IMR-90 (cell line): ENCODE data around the gene LARP4B. TPM values are rescaled to one million over a fixed set of nuclear protein-coding genes. Genes with fewer than 3 reads are reported as not detected.

Experiments
- ATAC-seq: fragments of 200-7000 bp; cut with Tn5 transposase; 2 replicates; pipeline ENCODE4 v1.9.1; 2020; ENCODE audit warnings: low read depth, mild to moderate bottlenecking, moderate library complexity
- BruUV-seq: library from RNA; stranded (reverse); fragments of 400-500 nt; replicated peaks from 2 replicates; lab custom pipeline; 2021; lab: Mats Ljungman, UMichigan
- CTCF ChIA-PET: fragments of 300-600 bp; formaldehyde crosslinking; extraction: SDS; loops from one replicate; lab custom pipeline; 2021; ENCODE audit warnings: antibody characterized with exemption; lab: Yijun Ruan, JAX
- POLR2A ChIA-PET: fragments of 300-600 bp; sonication (Branson Sonifier 250); formaldehyde crosslinking; loops from one replicate; lab custom pipeline; 2022; ENCODE audit warnings: antibody characterized with exemption; ENCODE audit not compliant: unreplicated experiment; lab: Charles Lee
- DNase-seq: peaks from one replicate; pipeline ENCODE4 v3.0.0; 2013
- H2AFZ ChIP-seq: replicated peaks from 2 replicates; pipeline ENCODE3; 2013; ENCODE audit warnings: low read length, mild to moderate bottlenecking; ENCODE audit not compliant: poor library complexity
- H2AK5ac ChIP-seq: 2 replicates; pipeline ENCODE4 v1.6.1; 2013; ENCODE audit warnings: low read depth, low read length, inconsistent platforms
- H2AK9ac ChIP-seq: replicated peaks from 2 replicates; pipeline ENCODE3; 2013; ENCODE audit warnings: mild to moderate bottlenecking, low read depth, low read length, moderate library complexity; ENCODE audit not compliant: poor library complexity
- H2BK120ac ChIP-seq: 2 replicates; pipeline ENCODE4 v1.6.1; 2013; ENCODE audit warnings: low read depth, low read length, inconsistent platforms
- H2BK15ac ChIP-seq: 3 replicates; pipeline ENCODE4 v1.6.1; 2013; ENCODE audit warnings: low read depth, low read length, inconsistent platforms
- H2BK20ac ChIP-seq: 2 replicates; pipeline ENCODE4 v1.6.1; 2013; ENCODE audit warnings: low read depth, mild to moderate bottlenecking, inconsistent platforms, low read length, moderate library complexity
- H2BK5ac ChIP-seq: 2 replicates; pipeline ENCODE4 v1.6.1; 2013; ENCODE audit warnings: mild to moderate bottlenecking, low read depth, low read length, inconsistent platforms; ENCODE audit not compliant: poor library complexity, severe bottlenecking
- H3K14ac ChIP-seq: replicated peaks from 2 replicates; pipeline ENCODE4 v1.6.1; 2013; ENCODE audit warnings: low read depth, low read length, inconsistent platforms
- H3K18ac ChIP-seq: 2 replicates; pipeline ENCODE4 v1.6.1; 2013; ENCODE audit warnings: low read depth, low read length, control low read depth
- H3K23ac ChIP-seq: 2 replicates; pipeline ENCODE4 v1.6.1; 2013; ENCODE audit warnings: low read depth, low read length, inconsistent platforms
- H3K27ac ChIP-seq: 2 replicates; pipeline ENCODE4 v1.5.1; 2013; ENCODE audit warnings: mild to moderate bottlenecking, control low read depth, low read length; ENCODE audit not compliant: insufficient read depth
- H3K27me3 ChIP-seq: 2 replicates; pipeline ENCODE4 v1.6.1; 2013; ENCODE audit warnings: low read length; ENCODE audit not compliant: control insufficient read depth, insufficient read depth
- H3K36me3 ChIP-seq: 2 replicates; pipeline ENCODE4 v1.6.1; 2013; ENCODE audit warnings: low read length, mixed read lengths; ENCODE audit not compliant: control insufficient read depth, insufficient read depth
- H3K4ac ChIP-seq: 2 replicates; pipeline ENCODE4 v1.6.1; 2013; ENCODE audit warnings: low read depth, low read length, inconsistent platforms
- H3K4me1 ChIP-seq: 2 replicates; pipeline ENCODE4 v1.6.1; 2013; ENCODE audit warnings: low read length, mixed read lengths; ENCODE audit not compliant: control insufficient read depth, insufficient read depth
- H3K4me2 ChIP-seq: 2 replicates; pipeline ENCODE4 v1.6.1; 2013; ENCODE audit warnings: low read depth, mild to moderate bottlenecking, control low read depth, low read length, moderate library complexity
- H3K4me3 ChIP-seq: 2 replicates; pipeline ENCODE4 v1.5.1; 2013; ENCODE audit warnings: low read depth, mild to moderate bottlenecking, control low read depth, low read length, moderate library complexity; ENCODE audit not compliant: insufficient read depth
- H3K56ac ChIP-seq: 2 replicates; pipeline ENCODE4 v1.6.1; 2013; ENCODE audit warnings: low read length, inconsistent platforms; ENCODE audit not compliant: insufficient read depth; ENCODE audit errors: extremely low read depth
- H3K79me1 ChIP-seq, 2 experiments: 2 replicates each; pipeline ENCODE4 v1.6.1; 2013; ENCODE audit warnings: low read length in 2 of 2, inconsistent platforms in 1 of 2, low read depth in 1 of 2
- H3K9ac ChIP-seq: 2 replicates; pipeline ENCODE4 v1.6.1; 2013; ENCODE audit warnings: low read depth, low read length, control low read depth
- H3K9me1 ChIP-seq: 2 replicates; pipeline ENCODE4 v1.6.1; 2013; ENCODE audit warnings: low read length, inconsistent platforms; ENCODE audit not compliant: insufficient read depth
- H3K9me3 ChIP-seq: 2 replicates; pipeline ENCODE4 v1.6.1; 2013; ENCODE audit warnings: low read length; ENCODE audit not compliant: control insufficient read depth, insufficient read depth
- H4K20me1 ChIP-seq: 2 replicates; pipeline ENCODE4 v1.6.1; 2013; ENCODE audit warnings: low read length, inconsistent platforms; ENCODE audit not compliant: insufficient read depth
- H4K5ac ChIP-seq: 2 replicates; pipeline ENCODE4 v1.6.1; 2013; ENCODE audit warnings: mild to moderate bottlenecking, low read depth, low read length, control low read depth
- H4K8ac ChIP-seq, 2 experiments: 2 replicates each; pipeline ENCODE4 v1.6.1; 2013; ENCODE audit warnings: low read depth in 2 of 2, low read length in 2 of 2, control low read depth in 1 of 2, inconsistent platforms in 1 of 2
- H4K91ac ChIP-seq: 2 replicates; pipeline ENCODE4 v1.6.1; 2013; ENCODE audit warnings: low read depth, low read length, inconsistent platforms; ENCODE audit not compliant: insufficient read depth
- CEBPB ChIP-seq: IDR thresholded peaks from 2 replicates; pipeline ENCODE4 v1.6.1; 2012; ENCODE audit warnings: low read depth, low read length, improper control_type of control experiment
- CHD1 ChIP-seq: IDR thresholded peaks from 2 replicates; pipeline ENCODE4 v1.6.1; 2012; ENCODE audit warnings: low read depth, low read length, improper control_type of control experiment
- CTCF ChIP-seq: conservative IDR thresholded peaks from 2 replicates; pipeline ENCODE4 v1.5.1; 2012; ENCODE audit warnings: mild to moderate bottlenecking, low read depth, low read length, improper control_type of control experiment
- FOS ChIP-seq: fragments of 150-350 bp; IDR thresholded peaks from 2 replicates; pipeline ENCODE4 v1.6.1; 2016; ENCODE audit warnings: low read depth, low read length
- MAZ ChIP-seq: IDR thresholded peaks from 2 replicates; pipeline ENCODE4 v1.6.1; 2012; ENCODE audit warnings: low read depth, mild to moderate bottlenecking, low read length, improper control_type of control experiment, moderate library complexity, borderline replicate concordance
- SMC3 ChIP-seq: fragments of 150-350 bp; IDR thresholded peaks from 2 replicates; pipeline ENCODE4 v1.6.1; 2016; ENCODE audit warnings: low read depth, mild to moderate bottlenecking, antibody characterized with exemption, low read length, moderate library complexity
- WGBS, 2 experiments: methylation state at CpG; one replicate each; pipeline versions ENCODE4 v1.1.5 to v1.1.7; 2013; ENCODE audit warnings: missing lambda C conversion rate in 2 of 2; ENCODE audit not compliant: insufficient read length in 1 of 2; ENCODE audit errors: extremely low coverage in 2 of 2; 5-methylcytosine and 5-hydroxymethylcytosine counted together
- dilution Hi-C: fragments of 300-500 bp; cut with HindIII; formaldehyde crosslinking; loops from one replicate; pipeline ENCODE4 v1.14.3; 2018; ENCODE audit warnings: low sequenced_read_pairs; ENCODE audit not compliant: unreplicated experiment
- in situ Hi-C: fragments of 300-500 bp; cut with MboI; formaldehyde crosslinking; loops from 3 replicates; pipeline ENCODE4 v1.14.3; 2019; ENCODE audit warnings: low sequenced_read_pairs, inconsistent platforms, mixed read lengths
- intact Hi-C: fragments of 100-400 bp; cut with micrococcal nuclease; formaldehyde crosslinking; loops from 2 replicates; pipeline ENCODE4 v1.10.0; 2022
- polyA plus RNA-seq, 3 experiments: library from polyadenylated mRNA; depleted of rRNA; stranded (reverse); fragments of >200 nt; gene quantifications; 2 replicates each; pipeline ENCODE4 v1.2.3, GENCODE V29; 2012; ENCODE audit warnings: low replicate concordance in 1 of 3
- total RNA-seq: library from RNA; depleted of rRNA; stranded (reverse); fragments of >200 nt; gene quantifications from 2 replicates; pipeline ENCODE4 v1.2.3, GENCODE V29; 2012

LARP4B gene
- total and polyA plus RNA-seq, 2 of the 4 experiments (the other 2 are of a cell fraction), result 24.3 to 25.5 TPM

- TF ChIP-seq SMC3, result no peak
Measured at GRCh38 chr10:790821-791551, 140.5 kb downstream of the LARP4B start (continued).

- Histone ChIP-seq H3K4me2 (no peak overlapping the region), H3K9me1 (peaks cover 6% of the 10 kb centered on the region), H3K36me3 (no peaks in the 10 kb centered on the region), H2BK15ac (no peak overlapping the region), H2AFZ (no peak overlapping the region), H2BK20ac (no peak overlapping the region), H3K4me3 (no peak overlapping the region), H3K4ac (no peak overlapping the region), H2BK5ac (no peak overlapping the region), H4K5ac (no peak overlapping the region), H2BK120ac (no peak overlapping the region), H3K18ac (no peak overlapping the region), H3K9ac (no peak overlapping the region), H3K14ac (no peak overlapping the region), H3K9me3 (no peaks in the 10 kb centered on the region), H3K27ac (no peak overlapping the region), H3K23ac (no peak overlapping the region), H4K8ac (no peak overlapping the region), H3K4me1 (peaks cover 8% of the 10 kb centered on the region), H2AK5ac (no peak overlapping the region), H4K91ac (no peak overlapping the region), H3K79me1 (peaks cover 0 to 4% of the 10 kb centered on the region in 2 experiments; a peak in 2 of 4 replicates), H3K27me3 (no peaks in the 10 kb centered on the region), H3K56ac (no peak overlapping the region), H4K20me1 (0 out of 2 replicates have a peak, but pooled peaks cover 4% of the 10 kb centered on the region), H2AK9ac (no peak overlapping the region)
- intact Hi-C loops, result loop anchor here (1.0 to 5.0 kb wide), 3 partner anchors 98 to 279 kb away; no protein-coding TSS in a partner anchor
- ATAC-seq, result no peak
- dilution Hi-C loops, result no loop called here
- CTCF ChIA-PET, result no interaction called here
- POLR2A ChIA-PET, result no interaction called here
- in situ Hi-C loops, result loop anchor here (10.0 kb wide), 1 partner anchor 285 kb away; no protein-coding TSS in a partner anchor
- no peak for DNase-seq
- 83% methylated on average over 13 of the region's 30 CpGs; no CpG with 5 or more reads in 1 of the 2 experiments for WGBS, 2 experiments
- no TSS peak for BruUV-seq
- TF ChIP-seq MAZ (no peak), CTCF (no peak), CEBPB (no peak), CHD1 (no peak), FOS (no peak)
Measured at GRCh38 chr10:789831-790701, 141.4 kb downstream of the LARP4B start.
